HepG2 (cell line): Measurements from ENCODE around the gene AHSG. TPM values are rescaled to one million over a fixed set of nuclear protein-coding genes. Genes with fewer than 3 reads are reported as not detected.
A peak's percentile ranks its signal among the peaks of the same experiment; 100 is the strongest.

Source experiments
- ATAC-seq: fragments of 200-7000 bp; cut with Tn5 transposase; 3 replicates; pipeline ENCODE4 v1.9.1; 2020; ENCODE audit warnings: mild to moderate bottlenecking, moderate library complexity
- BruUV-seq: library from RNA; stranded (reverse); fragments of 400-500 nt; replicated peaks from 2 replicates; lab custom pipeline; 2021; lab: Mats Ljungman, UMichigan
- CTCF ChIA-PET: fragments of 300-600 bp; formaldehyde crosslinking; extraction: SDS; loops from one replicate; lab custom pipeline; 2021; ENCODE audit warnings: low total read pairs, inconsistent platforms, low intra/inter-chr PET ratio; lab: Yijun Ruan, JAX
- POLR2A ChIA-PET: fragments of 350-600 bp; sonication (Branson Sonifier 250); formaldehyde crosslinking; loops from one replicate; lab custom pipeline; 2020; ENCODE audit warnings: antibody characterized with exemption, inconsistent platforms; lab: Yijun Ruan, JAX
- DNase-seq: peaks from one replicate; pipeline ENCODE4 v3.0.0-alpha.2; 2015; ENCODE audit warnings: low spot score
- FAIRE-seq: peaks from 3 replicates; lab custom pipeline; 2011; peaks lifted over from hg19 to GRCh38; lab: Jason Lieb, UNC
- H2AFZ ChIP-seq: one replicate; pipeline ENCODE4 v1.6.1; 2011; ENCODE audit warnings: low read length, inconsistent platforms
- H3K27ac ChIP-seq: fragments of 300-600 bp; 3 replicates; pipeline ENCODE4 v1.8.0; 2011; ENCODE audit warnings: mixed run types, mild to moderate bottlenecking, mixed read lengths, low read length, inconsistent platforms; ENCODE audit not compliant: insufficient read depth; ENCODE audit errors: extremely low read length
- H3K27me3 ChIP-seq, 2 experiments: fragments of 200-600 bp in 1 of 2; 2 replicates in 1 of 2; 3 replicates in 1 of 2; pipeline versions ENCODE4 v1.6.0 to v1.8.0; 2011; ENCODE audit warnings: low read length in 2 of 2, mild to moderate bottlenecking in 2 of 2, moderate library complexity in 2 of 2, inconsistent platforms in 1 of 2; ENCODE audit not compliant: insufficient read depth in 2 of 2, control insufficient read depth in 1 of 2
- H3K36me3 ChIP-seq, 2 experiments: fragments of 200-600 bp in 1 of 2; replicated peaks in 1 of 2; 2 replicates in 1 of 2; 3 replicates in 1 of 2; pipeline versions ENCODE4 v1.5.1 to v1.8.0; 2011; ENCODE audit warnings: low read length in 2 of 2, inconsistent platforms in 1 of 2; ENCODE audit not compliant: insufficient read depth in 2 of 2, control insufficient read depth in 1 of 2
- H3K4me1 ChIP-seq: 2 replicates; pipeline ENCODE4 v1.5.1; 2012; ENCODE audit warnings: low read length, inconsistent platforms; ENCODE audit not compliant: insufficient read depth
- H3K4me2 ChIP-seq: 2 replicates; pipeline ENCODE4 v1.6.0; 2011; ENCODE audit warnings: low read depth, low read length, inconsistent platforms
- H3K4me3 ChIP-seq, 3 experiments: fragments of 200-600 bp in 1 of 3; sonication (generic), shearing (Covaris generic) in 1 of 3; replicated peaks in 1 of 3; 2 replicates each; pipeline ENCODE4 v1.5.1; 2011 to 2016; ENCODE audit warnings: low read length in 3 of 3, inconsistent platforms in 2 of 3, low read depth in 2 of 3, mild to moderate bottlenecking in 2 of 3, control low read depth in 1 of 3, mixed read lengths in 1 of 3; ENCODE audit not compliant: insufficient read depth in 1 of 3
- H3K79me2 ChIP-seq: one replicate; pipeline ENCODE4 v1.6.1; 2011; ENCODE audit warnings: low read length, inconsistent platforms; ENCODE audit not compliant: insufficient read depth
- H3K9ac ChIP-seq: 2 replicates; pipeline ENCODE4 v1.6.0; 2011; ENCODE audit warnings: mild to moderate bottlenecking, low read depth, low read length, inconsistent platforms; ENCODE audit not compliant: insufficient read depth
- H3K9me3 ChIP-seq: 2 replicates; pipeline ENCODE4 v1.5.1; 2012; ENCODE audit warnings: mild to moderate bottlenecking, low read length
- H4K20me1 ChIP-seq: 2 replicates; pipeline ENCODE4 v1.6.0; 2011; ENCODE audit warnings: inconsistent platforms, mild to moderate bottlenecking, low read length, moderate library complexity; ENCODE audit not compliant: insufficient read depth
- BCLAF1 ChIP-seq: fragments of 450-650 bp; IDR thresholded peaks from 2 replicates; pipeline ENCODE4 v1.6.1; 2017; ENCODE audit warnings: mild to moderate bottlenecking
- ELF3 ChIP-seq: IDR thresholded peaks from 2 replicates; pipeline ENCODE4 v1.6.1; 2016; ENCODE audit warnings: missing genetic modification reagents, missing compliant biosample characterization
- FOSL2 ChIP-seq: sonication (generic); formaldehyde crosslinking; IDR thresholded peaks from 2 replicates; pipeline ENCODE4 v1.4.0; 2020; ENCODE audit warnings: missing genetic modification reagents
- FOXP1 ChIP-seq, 2 experiments: fragments of 450-650 bp in 1 of 2; IDR thresholded peaks; 2 replicates each; pipeline ENCODE4 v1.6.1; 2017 to 2018; ENCODE audit warnings: antibody characterized with exemption in 1 of 2
- IRF2 ChIP-seq: IDR thresholded peaks from 2 replicates; pipeline ENCODE4 v1.6.1; 2018; ENCODE audit warnings: missing genetic modification reagents, missing compliant biosample characterization
- KDM2A ChIP-seq: sonication (generic); formaldehyde crosslinking; IDR thresholded peaks from 2 replicates; pipeline ENCODE4 v1.4.0; 2020; ENCODE audit warnings: low read depth, missing genetic modification reagents, borderline replicate concordance
- KLF12 ChIP-seq: sonication (generic); formaldehyde crosslinking; IDR thresholded peaks from 2 replicates; pipeline ENCODE4 v1.4.0; 2020; ENCODE audit warnings: missing genetic modification reagents, borderline replicate concordance
- MIER2 ChIP-seq: IDR thresholded peaks from 2 replicates; pipeline ENCODE4 v1.6.1; 2016; ENCODE audit warnings: missing biosample characterization, missing genetic modification reagents
- NFATC3 ChIP-seq: sonication (generic); formaldehyde crosslinking; IDR thresholded peaks from 2 replicates; pipeline ENCODE4 v1.5.1; 2020; ENCODE audit warnings: mild to moderate bottlenecking, missing genetic modification reagents
- PAF1 ChIP-seq: IDR thresholded peaks from 2 replicates; pipeline ENCODE4 v1.6.1; 2016; ENCODE audit warnings: missing genetic modification reagents, missing compliant biosample characterization
- PHF5A ChIP-seq: IDR thresholded peaks from one replicate; pipeline ENCODE4 v1.6.1; 2018; ENCODE audit warnings: low read depth, missing genetic modification reagents; ENCODE audit not compliant: unreplicated experiment
- RBM22 ChIP-seq: fragments of 200-400 bp; formaldehyde crosslinking; optimal IDR thresholded peaks from 2 replicates; pipeline ENCODE3; 2017; ENCODE audit warnings: mild to moderate bottlenecking, low read length, moderate library complexity
- ZMYM3 ChIP-seq: sonication (generic); formaldehyde crosslinking; IDR thresholded peaks from 2 replicates; pipeline ENCODE4 v1.5.1; 2020; ENCODE audit warnings: mild to moderate bottlenecking, missing genetic modification reagents
- ZNF451 ChIP-seq: sonication (generic); formaldehyde crosslinking; IDR thresholded peaks from 2 replicates; pipeline ENCODE4 v1.5.0; 2020; ENCODE audit warnings: mild to moderate bottlenecking, missing genetic modification reagents
- ZNF776 ChIP-seq: sonication (generic); formaldehyde crosslinking; IDR thresholded peaks from 2 replicates; pipeline ENCODE4 v1.4.0; 2020; ENCODE audit warnings: mild to moderate bottlenecking, missing genetic modification reagents
- ZNF781 ChIP-seq: sonication (generic); formaldehyde crosslinking; IDR thresholded peaks from 2 replicates; pipeline ENCODE4 v1.5.1; 2020; ENCODE audit warnings: borderline replicate concordance, mild to moderate bottlenecking, missing genetic modification reagents; ENCODE audit errors: not compliant biosample characterization
- WGBS: methylation state at CpG from one replicate; pipeline ENCODE4 v1.1.6; 2017; ENCODE audit warnings: low lambda C conversion rate; 5-methylcytosine and 5-hydroxymethylcytosine counted together
- in situ Hi-C: cut with HindIII; loops from 2 replicates; pipeline ENCODE4 v1.10.0; 2017; ENCODE audit warnings: low pct_unique_long_range_greater_than_20kb; ENCODE audit not compliant: extremely low pct_ligation_motif_present
- intact Hi-C: fragments of 100-400 bp; cut with micrococcal nuclease; formaldehyde crosslinking; loops from one replicate; pipeline ENCODE4 v1.10.0; 2022; ENCODE audit not compliant: unreplicated experiment
- polyA plus RNA-seq, 8 experiments: library from polyadenylated mRNA; depleted of rRNA in 3 of 8; stranded (reverse) in 7 of 8; unstranded in 1 of 8; fragments of >200 nt; fragmentation: Illumina TruSeq in 4 of 8; extraction: Trizol in 4 of 8; gene quantifications; 2 replicates each; pipeline versions ENCODE4 v1.2.1 to v1.2.3, GENCODE V29; 2011 to 2016; ENCODE audit warnings: low read depth in 4 of 8, missing spikeins in 1 of 8, mixed read lengths in 1 of 8; ENCODE audit not compliant: insufficient read depth in 1 of 8
- total RNA-seq, 5 experiments: library from RNA; depleted of rRNA; stranded (reverse); fragments of >200 nt; fragmentation: Illumina TruSeq; extraction: Trizol; gene quantifications; 2 replicates each; pipeline ENCODE4 v1.2.3, GENCODE V29; 2016; ENCODE audit warnings: low read depth in 1 of 5
- TF ChIP-seq, protein P1 (sequence below): sonication (generic); formaldehyde crosslinking; IDR thresholded peaks from 2 replicates; pipeline ENCODE4 v1.4.0; 2020; ENCODE audit warnings: low read depth, mild to moderate bottlenecking, missing genetic modification reagents
- TF ChIP-seq, protein P2 (sequence below): sonication (generic); formaldehyde crosslinking; IDR thresholded peaks from 2 replicates; pipeline ENCODE4 v1.5.0; 2020; ENCODE audit warnings: mild to moderate bottlenecking, missing genetic modification reagents

The AHSG gene
- total and polyA plus RNA-seq, 2 of the 13 experiments (the other 11 are each of a cell fraction or from before 2014, with no cell fraction given): 2,043 to 19,152 TPM

- 80% methylated on average over 7 of the region's 7 CpGs for WGBS
- Histone ChIP-seq H3K27me3 (no peaks in the 10 kb centered on the region), H3K9me3 (no peaks in the 10 kb centered on the region), H2AFZ (no peak overlapping the region), H3K79me2 (no peaks in the 10 kb centered on the region), H3K27ac (peak overlapping the region; percentile 3), H3K4me3 (no peak overlapping the region), H4K20me1 (peaks cover 56% of the 10 kb centered on the region), H3K36me3 (peaks cover 9 to 23% of the 10 kb centered on the region in 2 experiments), H3K4me2 (no peak overlapping the region), H3K9ac (no peak overlapping the region), H3K4me1 (peaks cover 9% of the 10 kb centered on the region; the same call in 1 of the 2 replicates)
- ChIA-PET POLR2A (interaction anchor here (0.7 to 27.1 kb wide), 14 partner anchors 9 to 258 kb away, joined by 3 to 854 read pairs (median 4); partner anchors contain the start of genes AHSG, DNAJB11 and HRG), CTCF (no interaction called here)
- BruUV-seq: no TSS peak
- intact Hi-C loops (loop anchor here (2.0 kb wide), 1 partner anchor 131 kb away; no protein-coding TSS in a partner anchor), in situ Hi-C loops (no loop called here)
- DNase-seq (no peak), FAIRE-seq (peak; percentile 46), ATAC-seq (peak; percentile 24)
- TF ChIP-seq KDM2A (CRISPR knock-in tag) (peak; percentile 52; the same call in 1 of the 2 replicates), RBM22 (peak; percentile 100), FOXP1 (IDR thresholded peaks at IDR 0.05) (no peak), FOXP1 (CRISPR knock-in tag; IDR thresholded peaks at IDR 0.05) (0 out of 2 replicates have a peak, but pooled peaks have one; percentile 2), ELF3 (peak; percentile 43; the same call in 1 of the 2 replicates), KLF12 (CRISPR knock-in tag) (peak; percentile 26; the same call in 1 of the 2 replicates), FOSL2 (CRISPR knock-in tag) (peak; percentile 9; the same call in 1 of the 2 replicates), ZMYM3 (CRISPR knock-in tag) (no peak), ZNF776 (CRISPR knock-in tag) (0 out of 2 replicates have a peak, but pooled peaks have one; percentile 22), BCLAF1 (no peak), MIER2 (peak; percentile 15; the same call in 1 of the 2 replicates), IRF2 (CRISPR knock-in tag) (peak; percentile 47; the same call in 1 of the 2 replicates), NFATC3 (0 out of 2 replicates have a peak, but pooled peaks have one; percentile 26), ZNF451 (CRISPR knock-in tag) (0 out of 2 replicates have a peak, but pooled peaks have one; percentile 33), PAF1 (CRISPR knock-in tag) (peak; percentile 99), PHF5A (CRISPR knock-in tag) (peak; percentile 23), ZNF781 (peak; percentile 76)
- TF ChIP-seq, protein P1, sequence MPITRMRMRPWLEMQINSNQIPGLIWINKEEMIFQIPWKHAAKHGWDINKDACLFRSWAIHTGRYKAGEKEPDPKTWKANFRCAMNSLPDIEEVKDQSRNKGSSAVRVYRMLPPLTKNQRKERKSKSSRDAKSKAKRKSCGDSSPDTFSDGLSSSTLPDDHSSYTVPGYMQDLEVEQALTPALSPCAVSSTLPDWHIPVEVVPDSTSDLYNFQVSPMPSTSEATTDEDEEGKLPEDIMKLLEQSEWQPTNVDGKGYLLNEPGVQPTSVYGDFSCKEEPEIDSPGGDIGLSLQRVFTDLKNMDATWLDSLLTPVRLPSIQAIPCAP: no peak
- TF ChIP-seq, protein P2, sequence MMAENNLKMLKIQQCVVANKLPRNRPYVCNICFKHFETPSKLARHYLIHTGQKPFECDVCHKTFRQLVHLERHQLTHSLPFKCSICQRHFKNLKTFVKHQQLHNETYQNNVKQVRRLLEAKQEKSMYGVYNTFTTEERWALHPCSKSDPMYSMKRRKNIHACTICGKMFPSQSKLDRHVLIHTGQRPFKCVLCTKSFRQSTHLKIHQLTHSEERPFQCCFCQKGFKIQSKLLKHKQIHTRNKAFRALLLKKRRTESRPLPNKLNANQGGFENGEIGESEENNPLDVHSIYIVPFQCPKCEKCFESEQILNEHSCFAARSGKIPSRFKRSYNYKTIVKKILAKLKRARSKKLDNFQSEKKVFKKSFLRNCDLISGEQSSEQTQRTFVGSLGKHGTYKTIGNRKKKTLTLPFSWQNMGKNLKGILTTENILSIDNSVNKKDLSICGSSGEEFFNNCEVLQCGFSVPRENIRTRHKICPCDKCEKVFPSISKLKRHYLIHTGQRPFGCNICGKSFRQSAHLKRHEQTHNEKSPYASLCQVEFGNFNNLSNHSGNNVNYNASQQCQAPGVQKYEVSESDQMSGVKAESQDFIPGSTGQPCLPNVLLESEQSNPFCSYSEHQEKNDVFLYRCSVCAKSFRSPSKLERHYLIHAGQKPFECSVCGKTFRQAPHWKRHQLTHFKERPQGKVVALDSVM (CRISPR knock-in tag): no peak
Measured at GRCh38 chr3:186621894-186622650, 9.2 kb downstream of the AHSG start.
